ENCODE measurements around the gene MED13. TPM values are rescaled to one million over a fixed set of nuclear protein-coding genes. Genes with fewer than 3 reads are reported as not detected.
"Not testable (repeated sequence)": the region's sequence is repeated elsewhere in the genome, so short reads cannot be mapped to it uniquely, and the experiment has no call there.

Gene MED13
- total and polyA plus RNA-seq, 9 of the 15 experiments (the other 6 are each of a cell fraction or from before 2014, with no cell fraction given), result 5.4 to 48.4 (median 28.2) TPM

GRCh38 chr17:61894310-61894709 is 170.8 kb downstream of the MED13 start:
- H3K9me3 ChIP-seq (replicated peaks; ENCODE audit: control insufficient read depth, insufficient read depth, low read depth, low read length); H3K79me2 ChIP-seq (ENCODE audit: control insufficient read depth, insufficient read depth, low read length); BruUV-seq (replicated peaks); POLR2A ChIA-PET; H3K4me2 ChIP-seq (ENCODE audit: insufficient read depth, low read length); intact Hi-C loops (cut with micrococcal nuclease); H2AFZ ChIP-seq (ENCODE audit: low read depth, low read length); FAIRE-seq; DNase-seq (ENCODE audit: extremely low read depth in 1 of 4, low spot score in 3 of 4); H3K9me1 ChIP-seq (ENCODE audit: control insufficient read depth, insufficient read depth, low read length); in situ Hi-C loops (cut with MboI); H4K20me1 ChIP-seq (replicated peaks; ENCODE audit: control insufficient read depth, insufficient read depth, low read length); H3K27ac ChIP-seq (ENCODE audit: extremely low read depth, low read depth, low read length); H3K4me1 ChIP-seq (replicated peaks in 1 of 2; ENCODE audit: control insufficient read depth in 2 of 2, insufficient read depth in 2 of 2, low read length in 2 of 2); H3K9ac ChIP-seq (ENCODE audit: insufficient read depth in 1 of 2, low read depth in 2 of 2, low read length in 2 of 2); CTCF ChIA-PET (ENCODE audit: low intra/inter-chr PET ratio); H3K27me3 ChIP-seq (ENCODE audit: control insufficient read depth in 2 of 2, insufficient read depth in 2 of 2, low read length in 2 of 2); H3K4me3 ChIP-seq; ATAC-seq: not testable (repeated sequence)
- H3K36me3 ChIP-seq (ENCODE audit: control insufficient read depth, insufficient read depth, low read length), result peaks cover 51% of the 10 kb centered on the region; the same call in 1 of the 3 replicates
- TF ChIP-seq ZBTB11 (CRISPR knock-in tag; IDR thresholded peaks at IDR 0.05), result peak in 1 of 3 experiments; percentile 42; a peak in 2 of 6 replicates
- WGBS (ENCODE audit: insufficient coverage, low coverage, missing lambda C conversion rate), result 45% methylated on average over 5 of the region's 5 CpGs

Other genes with a start within 250 kb of the MED13 start
- gene BRIP1, start 201.8 kb downstream of the MED13 start, total RNA-seq (2014; rRNA removed), result 10.3 and 11.0 TPM in 2 replicates
- 16.8 and 18.6 TPM in 2 replicates for gene BRIP1, start 201.8 kb downstream of the MED13 start, total RNA-seq (2014; rRNA removed; fragmentation: Illumina TruSeq; extraction: Trizol)
- 14.9 and 17.5 TPM in 2 replicates for gene BRIP1, start 201.8 kb downstream of the MED13 start, total RNA-seq (2015; rRNA removed; fragmentation: Illumina TruSeq; extraction: Trizol)
- gene BRIP1, start 201.8 kb downstream of the MED13 start, total RNA-seq (2021), result 9.7 and 11.7 TPM in 2 replicates
- gene BRIP1, start 201.8 kb downstream of the MED13 start, polyA plus RNA-seq (2011; rRNA removed), result 14.4 and 17.4 TPM in 2 replicates
- 10.1 and 10.3 TPM in 2 replicates for gene BRIP1, start 201.8 kb downstream of the MED13 start, polyA plus RNA-seq (2014; fragmentation: Illumina TruSeq; extraction: Trizol)
- 1 to 10 TPM; 2.4 to 3.6 TPM for gene BRIP1, start 201.8 kb downstream of the MED13 start, polyA plus RNA-seq (2014; fragmentation: Nextera tagmentation; extraction: Ambion mirVana)
- 9.1 and 11.2 TPM in 2 replicates for gene BRIP1, start 201.8 kb downstream of the MED13 start, polyA plus RNA-seq (2014; rRNA removed)
- gene INTS2, start 137.3 kb downstream of the MED13 start, total RNA-seq (2014; rRNA removed), result 11.4 and 13.1 TPM in 2 replicates
- gene INTS2, start 137.3 kb downstream of the MED13 start, total RNA-seq (2014; rRNA removed; fragmentation: Illumina TruSeq; extraction: Trizol), result 23.1 and 26.4 TPM in 2 replicates
- 17.6 and 19.8 TPM in 2 replicates for gene INTS2, start 137.3 kb downstream of the MED13 start, total RNA-seq (2015; rRNA removed; fragmentation: Illumina TruSeq; extraction: Trizol)
- gene INTS2, start 137.3 kb downstream of the MED13 start, total RNA-seq (2021), result 20.6 and 21.1 TPM in 2 replicates
- gene INTS2, start 137.3 kb downstream of the MED13 start, polyA plus RNA-seq (2011; rRNA removed), result 22.6 and 24.7 TPM in 2 replicates
- gene INTS2, start 137.3 kb downstream of the MED13 start, polyA plus RNA-seq (2014; fragmentation: Illumina TruSeq; extraction: Trizol), result 11.9 and 12.8 TPM in 2 replicates
- 1 to 10 TPM; 4.8 to 5.9 TPM for gene INTS2, start 137.3 kb downstream of the MED13 start, polyA plus RNA-seq (2014; fragmentation: Nextera tagmentation; extraction: Ambion mirVana)
- gene INTS2, start 137.3 kb downstream of the MED13 start, polyA plus RNA-seq (2014; rRNA removed), result 8.9 and 10.8 TPM in 2 replicates